ENCODE measurements around the gene SPOP.
"Not testable (repeated sequence)": the region's sequence is repeated elsewhere in the genome, so short reads cannot be mapped to it uniquely, and the experiment has no call there.

Gene SPOP

GRCh38 chr17:49694847-49695697 lies 17.2 kb upstream of the SPOP start:
- peak; percentile 56 for DNase-seq

DNA sequence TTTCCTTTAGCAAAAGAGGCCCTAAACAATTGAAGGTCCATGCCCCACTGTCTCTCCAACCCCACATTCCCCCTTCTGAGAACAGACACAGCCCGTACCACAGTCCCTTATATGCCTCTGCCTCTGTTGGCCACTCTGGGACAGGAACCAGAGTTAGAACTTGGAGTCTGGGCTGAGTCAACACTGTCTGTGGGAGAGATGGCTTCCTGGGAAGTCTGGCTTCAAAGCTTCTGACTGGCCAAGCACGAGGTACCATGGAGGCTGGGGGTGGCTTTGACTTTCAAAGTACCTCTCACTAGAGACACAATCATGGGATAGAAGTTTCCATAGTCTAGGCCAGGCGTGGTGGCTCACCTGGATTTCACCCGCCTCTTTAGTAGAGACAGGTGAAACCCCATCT lies 14.9 kb upstream of the SPOP start:
- DNase-seq: no peak

GRCh38 chr17:49691677-49692191 lies 13.8 kb upstream of the SPOP start:
- DNase-seq: no peak

DNA sequence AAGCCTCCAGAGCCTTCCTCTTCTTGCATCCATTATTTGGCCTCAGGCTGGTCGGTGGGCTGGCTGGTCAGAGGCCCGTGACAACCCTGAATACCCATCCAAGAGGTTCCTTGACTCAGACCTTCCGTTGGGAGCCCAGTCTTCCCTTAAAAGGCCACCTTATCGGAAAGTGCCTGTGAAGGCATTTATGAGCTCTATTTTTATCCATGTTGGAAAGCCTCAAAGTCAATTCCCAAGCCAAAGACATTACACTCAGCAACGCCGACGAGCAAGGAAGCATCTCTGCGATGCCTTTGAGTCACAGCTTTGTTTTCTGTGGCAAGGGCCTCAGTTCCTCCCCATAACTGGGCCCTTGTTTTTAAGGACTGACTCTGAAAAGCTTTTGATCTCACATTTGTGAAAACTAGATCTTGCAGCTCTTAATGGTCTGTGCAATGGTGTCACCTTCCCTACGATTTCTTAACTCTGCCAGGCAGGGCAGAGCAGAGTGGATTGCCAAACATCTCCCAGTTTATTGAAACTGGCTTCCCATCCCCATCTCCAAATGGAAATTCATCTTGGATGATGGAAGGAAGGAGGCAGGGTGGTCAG lies 13.3 kb upstream of the SPOP start:
- no peak for DNase-seq

DNA sequence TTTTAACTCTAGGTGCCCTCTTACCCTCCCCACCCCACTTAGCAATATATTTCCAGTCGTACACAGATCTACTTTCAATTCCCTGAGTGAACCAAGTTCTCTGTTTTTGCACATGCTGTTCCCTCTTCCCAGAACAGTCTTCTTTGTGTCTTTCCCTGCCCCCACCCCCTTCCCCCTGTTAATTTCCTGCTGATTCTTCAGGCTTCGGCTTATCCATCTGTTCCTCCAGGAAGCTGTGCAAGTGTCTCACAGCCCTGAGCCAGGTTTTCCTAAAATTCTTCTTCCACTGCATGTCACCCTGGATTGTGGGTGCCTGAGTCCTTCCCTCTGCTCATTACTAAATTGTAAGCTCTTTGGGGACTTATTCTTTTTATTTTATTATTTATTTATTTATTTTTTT lies 12.4 kb upstream of the SPOP start:
- DNase-seq: no peak

DNA sequence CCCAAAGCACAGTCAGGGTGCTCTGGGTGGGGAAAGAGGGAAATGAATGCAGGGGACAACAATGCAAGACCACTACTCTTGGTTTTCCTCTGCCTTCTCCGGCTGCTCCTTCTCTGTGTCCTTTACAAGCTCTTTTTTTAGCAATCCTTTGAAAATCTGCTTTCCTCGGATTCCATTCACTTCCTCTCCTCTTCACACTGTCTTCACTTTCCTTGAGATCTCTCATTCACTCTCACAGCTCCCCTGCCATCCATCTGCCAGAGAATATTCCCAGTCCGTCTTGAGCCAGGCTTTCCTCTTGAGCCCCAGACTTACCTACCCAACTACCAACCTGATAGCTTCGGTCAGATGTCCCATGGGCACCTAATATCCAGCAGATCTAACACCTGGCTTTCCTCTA lies 11.0 kb upstream of the SPOP start:
- DNase-seq: no peak

DNA sequence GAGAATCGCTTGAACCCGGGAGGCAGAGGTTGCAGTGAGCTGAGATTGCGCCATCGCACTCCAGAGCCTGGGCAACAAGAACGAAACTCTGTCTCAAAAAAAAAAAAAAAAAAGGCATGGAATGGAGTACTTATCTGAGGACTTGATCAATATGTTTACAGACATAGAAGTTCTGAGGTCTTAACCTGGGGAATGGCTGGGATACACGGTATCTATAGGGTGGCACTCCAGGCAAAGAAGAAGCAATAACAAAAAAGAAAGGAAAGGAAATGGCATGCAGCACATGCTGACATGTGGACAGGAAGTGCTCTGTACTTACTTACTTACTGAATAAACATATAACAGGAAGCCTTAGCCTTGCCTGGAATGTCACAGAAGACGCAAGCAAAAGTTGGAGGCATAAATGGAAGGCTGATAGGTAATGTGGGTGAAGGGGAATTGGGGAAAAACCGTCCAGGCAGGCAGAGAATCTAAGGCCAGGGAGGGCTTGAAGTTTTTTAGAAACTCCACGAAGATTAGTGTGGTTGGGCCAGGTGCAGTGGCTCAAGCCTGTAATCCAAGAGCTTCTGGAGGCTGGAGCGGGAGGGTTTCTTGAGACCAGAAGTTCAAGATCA lies 10.1 kb upstream of the SPOP start:
- DNase-seq: no peak

DNA sequence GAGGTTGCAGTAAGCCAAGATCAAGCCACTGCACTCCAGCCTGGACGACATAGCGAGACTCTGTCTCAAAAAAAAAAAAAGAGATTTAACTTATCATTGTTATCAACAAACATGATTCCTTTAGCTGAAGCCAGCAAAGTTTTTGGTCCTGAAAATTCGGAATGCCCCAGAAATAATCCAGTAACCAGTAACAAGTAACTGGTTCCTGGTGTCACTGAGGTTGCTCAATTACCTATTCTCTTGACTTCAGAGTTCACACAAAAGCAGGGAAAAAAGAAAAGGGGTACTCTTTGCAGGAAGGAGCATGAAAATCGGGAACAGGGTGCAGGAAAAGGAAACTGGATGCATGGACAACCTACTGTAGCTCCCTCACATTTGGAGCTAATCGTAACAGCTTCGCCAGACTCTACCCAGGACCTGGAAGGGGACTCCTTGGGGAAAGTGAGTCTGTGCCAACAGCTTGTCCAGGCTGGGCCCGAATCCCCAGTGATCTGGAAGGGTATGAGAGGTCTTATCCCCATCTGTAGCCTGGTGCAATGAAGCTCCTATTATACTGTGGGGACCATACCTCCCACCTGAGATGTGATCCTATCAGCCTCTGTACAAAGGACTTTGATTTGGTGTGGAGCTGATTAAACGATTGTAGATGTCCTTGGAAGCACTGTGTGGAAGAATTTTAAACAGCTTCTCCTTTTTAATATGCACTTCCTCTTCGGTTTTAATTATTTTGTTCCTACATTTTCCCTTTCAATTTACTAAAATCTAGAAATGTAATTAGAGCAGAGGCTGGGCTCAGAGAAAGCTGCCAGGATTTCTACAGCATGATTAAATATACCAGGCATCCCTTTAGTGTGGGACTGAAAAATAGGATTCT lies 3.4 kb upstream of the SPOP start:
- no peak for DNase-seq

GRCh38 chr17:49680314-49680713 lies 2.4 kb upstream of the SPOP start:
- DNase-seq: no peak

DNA sequence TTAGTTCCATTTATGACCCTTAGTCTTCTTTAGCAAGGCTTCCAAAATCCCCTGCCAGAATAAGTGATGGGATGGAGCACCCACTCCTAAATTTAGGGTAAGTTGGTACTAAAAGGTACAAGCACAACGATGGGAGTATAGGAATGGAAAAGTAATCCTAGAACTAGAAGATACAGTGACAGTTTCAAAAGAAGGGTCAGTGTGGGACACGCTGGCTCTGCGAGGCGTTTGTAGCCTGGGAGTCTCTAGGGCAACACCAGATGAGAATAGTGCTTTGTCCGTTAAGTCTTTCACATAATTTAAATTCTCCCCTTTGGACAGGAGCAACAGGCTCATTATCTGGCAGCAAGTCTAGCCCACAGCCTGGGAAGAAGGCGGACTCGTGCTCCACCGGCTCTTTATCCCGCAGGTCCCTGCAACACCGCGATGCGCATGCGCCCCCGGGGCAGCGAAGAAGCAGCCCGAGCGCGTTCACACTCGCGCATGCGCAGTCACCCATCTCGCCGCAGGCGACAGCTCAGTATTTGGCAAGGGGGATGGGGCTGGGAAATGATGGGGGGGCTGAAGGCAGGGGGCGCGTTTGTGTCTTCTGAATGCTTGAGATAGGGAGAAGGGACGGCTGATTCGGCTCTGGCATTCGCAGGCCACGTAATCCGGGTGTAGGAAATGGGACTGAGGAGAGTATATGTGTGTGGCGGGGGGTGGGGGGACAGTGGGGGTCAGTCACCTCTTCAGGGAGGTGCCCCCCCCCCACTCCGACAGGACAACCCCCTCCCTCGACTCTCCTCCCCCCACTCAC lies 564 bp downstream of the SPOP start:
- DNase-seq: peak; percentile 95

DNA sequence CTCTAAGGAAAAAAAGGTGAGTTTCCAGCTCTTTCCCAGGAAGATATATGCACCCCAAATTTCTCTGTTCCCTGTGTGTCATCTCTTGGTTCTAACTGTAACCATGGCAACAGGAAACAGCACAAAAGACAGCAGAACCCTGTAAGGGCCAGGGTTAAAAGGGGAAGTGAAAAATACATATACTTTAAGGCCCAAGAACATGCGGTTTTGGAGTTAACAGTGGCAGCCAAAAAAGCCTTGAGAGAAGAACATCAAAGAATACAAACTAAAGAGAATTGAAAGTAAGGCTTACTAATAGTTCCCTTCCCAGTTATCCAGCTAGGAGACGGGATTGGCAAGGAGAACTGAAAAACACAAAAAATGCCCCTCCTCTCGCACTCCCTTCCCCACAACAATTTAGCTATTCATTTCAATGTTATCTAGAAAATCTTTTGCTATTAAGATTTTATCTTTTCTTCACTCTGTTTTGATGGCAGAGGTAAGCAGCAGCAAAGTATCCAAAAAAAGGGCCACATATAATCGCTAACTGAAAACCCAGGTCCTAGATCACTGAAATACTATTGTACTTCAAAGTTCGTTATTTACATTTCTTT lies 1.5 kb downstream of the SPOP start:
- DNase-seq: peak; percentile 74

DNA sequence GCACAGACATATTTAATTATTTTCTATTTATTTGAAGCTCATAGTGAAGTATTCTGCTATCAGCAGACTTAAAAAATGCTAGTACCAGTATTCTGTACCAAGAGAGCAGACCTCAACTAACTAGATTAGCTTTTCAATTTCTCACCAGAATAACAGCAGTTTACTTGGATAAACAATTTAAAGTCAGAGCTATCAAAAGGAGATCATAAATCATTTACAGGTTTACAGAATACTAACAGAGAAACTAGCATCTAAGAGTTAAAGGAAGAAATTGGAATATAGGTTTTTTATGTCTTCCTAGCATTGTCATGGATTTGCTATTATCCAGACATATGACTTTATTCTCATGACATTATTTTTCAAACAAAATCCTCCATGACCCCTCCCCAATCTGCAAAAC lies 3.4 kb downstream of the SPOP start:
- no peak for DNase-seq

- not testable (repeated sequence) for DNase-seq
Measured at GRCh38 chr17:49673679-49674078, 4.2 kb downstream of the SPOP start.

GRCh38 chr17:49670641-49671040 lies 7.3 kb downstream of the SPOP start:
- no peak for DNase-seq

DNA sequence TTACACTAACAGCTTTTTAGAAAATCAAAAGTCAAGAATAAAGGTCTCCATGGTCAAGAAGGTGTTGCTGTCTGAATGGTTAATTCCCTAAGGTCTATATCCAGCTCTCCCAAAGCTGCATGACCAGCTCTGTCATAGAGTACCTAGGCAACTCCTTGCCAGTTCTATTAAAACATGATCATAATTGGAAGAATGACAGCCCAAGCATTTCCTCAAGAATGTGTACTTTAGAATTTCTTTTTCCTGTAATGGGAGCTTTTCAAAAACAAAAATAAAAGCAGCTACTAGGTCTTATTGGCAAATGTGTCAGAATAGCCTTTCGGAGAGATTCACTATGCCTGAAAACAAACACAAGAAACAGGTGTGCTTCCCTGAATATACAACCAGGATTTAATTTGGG lies 7.9 kb downstream of the SPOP start:
- no peak for DNase-seq

DNA sequence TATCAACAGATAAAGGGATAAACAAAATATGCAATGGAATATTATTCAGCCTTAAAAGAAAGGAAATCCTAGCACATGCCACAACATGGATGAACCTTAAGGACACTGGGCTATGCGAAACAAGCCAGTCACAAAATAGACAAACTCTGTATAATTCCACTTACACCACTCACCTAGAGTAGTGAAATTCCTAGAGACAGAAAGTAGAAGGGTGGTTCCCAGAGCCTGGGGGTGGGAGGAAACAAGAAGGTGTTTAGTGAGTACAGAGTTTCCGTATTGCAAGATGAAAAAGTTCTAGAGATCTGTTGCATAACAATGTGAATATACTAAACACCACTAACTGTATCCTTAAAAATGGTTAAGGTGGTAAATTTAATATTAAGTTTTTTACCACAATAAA lies 10.0 kb downstream of the SPOP start:
- DNase-seq: no peak

GRCh38 chr17:49664706-49665211 lies 13.1 kb downstream of the SPOP start:
- no peak for DNase-seq

DNA sequence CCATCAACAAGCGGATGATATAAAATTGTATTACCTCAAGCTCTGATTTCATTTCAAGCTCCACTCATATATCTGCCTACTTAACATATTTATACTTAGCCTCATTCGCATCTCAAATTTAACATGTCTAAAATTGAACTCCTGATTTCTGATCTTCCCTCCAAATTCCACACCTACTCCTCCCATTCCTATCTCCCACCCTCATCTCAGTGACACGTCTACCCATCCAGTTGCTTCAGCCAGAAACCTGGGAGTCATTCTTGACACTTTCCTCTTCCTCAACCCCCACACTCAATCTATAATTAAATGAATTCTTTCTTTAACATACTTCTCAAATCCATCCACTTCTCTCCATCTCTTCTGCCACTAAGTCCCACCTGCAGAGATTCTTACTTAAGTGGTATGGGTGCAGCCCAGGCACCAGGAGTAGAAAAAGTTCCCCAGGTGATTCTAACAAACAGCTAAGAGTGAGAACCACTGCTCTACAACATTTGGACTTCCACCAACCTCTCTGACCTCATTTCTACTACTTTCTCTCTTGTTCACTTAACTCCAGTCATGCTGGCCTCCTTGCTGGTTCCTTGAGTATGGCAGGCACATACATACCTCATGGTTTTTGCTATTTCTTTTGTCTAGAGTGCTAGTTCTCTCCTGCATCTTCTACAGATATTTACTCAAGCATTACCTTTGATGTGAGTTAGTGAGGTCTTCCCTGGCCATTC lies 18.1 kb downstream of the SPOP start:
- no peak for DNase-seq

GRCh38 chr17:49656247-49656646 lies 21.6 kb downstream of the SPOP start:
- peak; percentile 27 for DNase-seq

- DNase-seq: no peak
Measured at GRCh38 chr17:49647256-49647585, 30.7 kb downstream of the SPOP start.

Measured in hematopoietic multipotent progenitor cell treated with erythropoietin and hydrocortisone succinate and interleukin-3 and kit ligand, for 8 days (in vitro differentiated cells).